ENCODE results near the gene SECISBP2.

SECISBP2 gene

DNA sequence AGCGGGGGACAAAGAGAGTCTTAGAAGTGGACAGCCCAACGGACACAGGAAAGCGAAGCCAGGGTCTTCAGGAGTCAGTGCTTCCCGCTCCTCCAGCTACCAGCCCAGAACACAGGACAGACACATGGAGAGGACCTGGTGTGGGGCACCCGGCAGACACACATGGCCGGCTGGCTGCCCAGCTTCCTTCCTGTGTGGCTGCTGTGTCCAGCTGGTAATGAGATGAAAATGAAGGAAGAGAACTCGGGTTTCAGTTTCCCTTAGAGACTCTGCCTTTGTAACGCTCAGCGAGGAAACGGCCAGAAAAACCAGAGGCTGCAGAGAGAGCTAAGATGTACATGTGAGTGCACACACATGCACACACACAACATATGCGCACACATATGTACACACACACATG lies 87.5 kb downstream of the SECISBP2 start:
- TF ChIP-seq, protein P1, sequence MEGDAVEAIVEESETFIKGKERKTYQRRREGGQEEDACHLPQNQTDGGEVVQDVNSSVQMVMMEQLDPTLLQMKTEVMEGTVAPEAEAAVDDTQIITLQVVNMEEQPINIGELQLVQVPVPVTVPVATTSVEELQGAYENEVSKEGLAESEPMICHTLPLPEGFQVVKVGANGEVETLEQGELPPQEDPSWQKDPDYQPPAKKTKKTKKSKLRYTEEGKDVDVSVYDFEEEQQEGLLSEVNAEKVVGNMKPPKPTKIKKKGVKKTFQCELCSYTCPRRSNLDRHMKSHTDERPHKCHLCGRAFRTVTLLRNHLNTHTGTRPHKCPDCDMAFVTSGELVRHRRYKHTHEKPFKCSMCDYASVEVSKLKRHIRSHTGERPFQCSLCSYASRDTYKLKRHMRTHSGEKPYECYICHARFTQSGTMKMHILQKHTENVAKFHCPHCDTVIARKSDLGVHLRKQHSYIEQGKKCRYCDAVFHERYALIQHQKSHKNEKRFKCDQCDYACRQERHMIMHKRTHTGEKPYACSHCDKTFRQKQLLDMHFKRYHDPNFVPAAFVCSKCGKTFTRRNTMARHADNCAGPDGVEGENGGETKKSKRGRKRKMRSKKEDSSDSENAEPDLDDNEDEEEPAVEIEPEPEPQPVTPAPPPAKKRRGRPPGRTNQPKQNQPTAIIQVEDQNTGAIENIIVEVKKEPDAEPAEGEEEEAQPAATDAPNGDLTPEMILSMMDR (IDR thresholded peaks at IDR 0.05) = no peak
- H3K4me3 ChIP-seq (ENCODE audit: low read depth in 1 of 2, low read length in 1 of 2) = peak overlapping the region; percentile 22 to 49
- no peaks in the 10 kb centered on the region for H3K9me3 ChIP-seq
- H3K36me3 ChIP-seq = peaks cover 50% of the 10 kb centered on the region
- no peaks in the 10 kb centered on the region for H3K27me3 ChIP-seq
- peak overlapping the region; percentile 89 for H3K27ac ChIP-seq
- peaks cover 56 to 74% of the 10 kb centered on the region in 2 experiments for H3K4me1 ChIP-seq (ENCODE audit: control insufficient read depth in 1 of 2, insufficient read depth in 1 of 2, low read depth in 1 of 2, low read length in 1 of 2)

DNA sequence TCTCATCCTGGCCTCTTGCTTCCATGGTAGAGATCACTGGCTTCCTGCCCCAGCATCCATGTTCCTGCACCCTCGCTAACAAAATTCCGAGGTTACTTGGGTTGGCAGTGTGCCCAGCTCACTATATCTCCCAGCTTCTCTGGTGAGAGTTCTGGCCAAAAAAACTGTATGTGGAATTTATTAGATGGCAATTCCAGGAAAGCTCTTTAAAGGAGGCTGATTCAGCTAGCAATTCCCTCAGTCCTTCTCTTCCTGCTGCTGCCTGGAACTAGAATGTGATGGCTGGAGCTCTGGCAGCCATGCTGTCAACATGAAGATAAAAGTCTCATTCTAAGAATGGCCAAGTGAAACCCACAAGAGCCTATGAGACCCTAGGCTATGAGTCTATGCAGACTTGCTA lies 88.8 kb downstream of the SECISBP2 start:
- TF ChIP-seq, protein P1 (IDR thresholded peaks at IDR 0.05) = no peak
- H3K4me1 ChIP-seq (ENCODE audit: control insufficient read depth in 1 of 2, insufficient read depth in 1 of 2, low read depth in 1 of 2, low read length in 1 of 2) = peaks cover 44 to 65% of the 10 kb centered on the region in 2 experiments
- H3K4me3 ChIP-seq (ENCODE audit: low read depth in 1 of 2, low read length in 1 of 2) = no peak overlapping the region
- peaks cover 50% of the 10 kb centered on the region for H3K36me3 ChIP-seq
- no peaks in the 10 kb centered on the region for H3K27me3 ChIP-seq
- peak overlapping the region; percentile 89 for H3K27ac ChIP-seq
- H3K9me3 ChIP-seq = no peaks in the 10 kb centered on the region

DNA sequence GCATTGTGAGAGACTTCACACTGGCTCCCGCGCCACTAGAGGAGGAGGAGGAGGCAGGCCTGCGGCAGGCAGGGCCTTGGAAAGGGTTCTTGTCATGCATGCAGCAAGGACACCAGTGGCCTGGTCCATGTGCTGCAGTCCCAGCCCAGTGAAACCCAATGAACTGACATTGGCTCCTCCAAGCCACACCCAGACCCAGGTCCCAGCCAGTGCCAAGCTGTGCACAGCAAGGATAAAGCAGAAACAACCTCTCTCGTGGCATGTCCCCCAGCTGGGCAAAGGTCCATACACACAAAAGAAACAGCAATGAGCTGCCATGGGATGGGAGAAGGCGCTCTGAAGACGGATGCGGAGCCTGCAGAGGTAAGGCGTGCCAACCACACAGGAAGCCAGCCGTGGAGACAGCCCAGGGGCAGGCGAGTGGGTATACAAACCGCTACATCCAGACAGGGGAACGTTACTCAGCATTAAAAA lies 90.4 kb downstream of the SECISBP2 start:
- Histone ChIP-seq H3K4me1 (ENCODE audit: control insufficient read depth in 1 of 2, insufficient read depth in 1 of 2, low read depth in 1 of 2, low read length in 1 of 2) (peaks cover 39 to 61% of the 10 kb centered on the region in 2 experiments), H3K9me3 (no peaks in the 10 kb centered on the region), H3K27ac (peak overlapping the region; percentile 89), H3K27me3 (no peaks in the 10 kb centered on the region), H3K4me3 (ENCODE audit: low read depth in 1 of 2, low read length in 1 of 2) (peak overlapping the region in 1 of 2 experiments; percentile 48), H3K36me3 (peaks cover 50% of the 10 kb centered on the region)
- TF ChIP-seq, protein P1 (IDR thresholded peaks at IDR 0.05) = no peak
